Measurements from ENCODE around the gene ACIN1.
"Not testable (repeated sequence)": the region's sequence is repeated elsewhere in the genome, so short reads cannot be mapped to it uniquely, and the experiment has no call there.

The ACIN1 gene

GRCh38 chr14:23122086-23122485 is 27.1 kb upstream of the ACIN1 start:
- FAIRE-seq, result no peak

GRCh38 chr14:23121361-23121771 is 26.4 kb upstream of the ACIN1 start:
- no peak for FAIRE-seq

GRCh38 chr14:23120541-23121251 is 25.8 kb upstream of the ACIN1 start:
- no peak for FAIRE-seq

GRCh38 chr14:23119363-23120327 is 24.7 kb upstream of the ACIN1 start:
- no peak for FAIRE-seq

- no peak for FAIRE-seq
Observed at GRCh38 chr14:23118506-23119362, 23.8 kb upstream of the ACIN1 start, which contains the start of gene CEBPE. TSS of gene CEBPE (minus strand) at chr14:23119255. CDS start at chr14:23119091, 164 bp downstream.

GRCh38 chr14:23117371-23118020 is 22.6 kb upstream of the ACIN1 start:
- FAIRE-seq, result no peak

GRCh38 chr14:23115918-23116317 is 21.0 kb upstream of the ACIN1 start:
- no peak for FAIRE-seq

GRCh38 chr14:23115039-23115731 is 20.2 kb upstream of the ACIN1 start:
- FAIRE-seq, result no peak

GRCh38 chr14:23114669-23115038 is 19.7 kb upstream of the ACIN1 start:
- FAIRE-seq, result no peak

- FAIRE-seq, result no peak
Observed at GRCh38 chr14:23114120-23114458, 19.2 kb upstream of the ACIN1 start.

- FAIRE-seq, result no peak
Observed at GRCh38 chr14:23113431-23114119, 18.6 kb upstream of the ACIN1 start.

- FAIRE-seq, result no peak
Observed at GRCh38 chr14:23112359-23113178, 17.6 kb upstream of the ACIN1 start.

- no peak for FAIRE-seq
Observed at GRCh38 chr14:23110579-23111365, 15.8 kb upstream of the ACIN1 start.

- no peak for FAIRE-seq
Observed at GRCh38 chr14:23109769-23110168, 14.8 kb upstream of the ACIN1 start.

GRCh38 chr14:23108169-23108568 is 13.2 kb upstream of the ACIN1 start:
- FAIRE-seq, result not testable (repeated sequence)

- FAIRE-seq, result not testable (repeated sequence)
Observed at GRCh38 chr14:23107620-23108019, 12.7 kb upstream of the ACIN1 start.

- no peak for FAIRE-seq
Observed at GRCh38 chr14:23106747-23107045, 11.8 kb upstream of the ACIN1 start.

GRCh38 chr14:23105348-23105824 is 10.4 kb upstream of the ACIN1 start:
- FAIRE-seq, result no peak

- FAIRE-seq, result no peak
Observed at GRCh38 chr14:23104591-23105347, 9.8 kb upstream of the ACIN1 start, which contains the start of gene CIROP. TSS of gene CIROP (minus strand) at chr14:23104989. CDS start at chr14:23104920, 69 bp downstream.

All from endometrium (tissue), 2 donors.